Measurements from ENCODE around the gene ST3GAL3.
A peak's percentile ranks its signal among the peaks of the same experiment; 100 is the strongest.

Gene ST3GAL3

DNA sequence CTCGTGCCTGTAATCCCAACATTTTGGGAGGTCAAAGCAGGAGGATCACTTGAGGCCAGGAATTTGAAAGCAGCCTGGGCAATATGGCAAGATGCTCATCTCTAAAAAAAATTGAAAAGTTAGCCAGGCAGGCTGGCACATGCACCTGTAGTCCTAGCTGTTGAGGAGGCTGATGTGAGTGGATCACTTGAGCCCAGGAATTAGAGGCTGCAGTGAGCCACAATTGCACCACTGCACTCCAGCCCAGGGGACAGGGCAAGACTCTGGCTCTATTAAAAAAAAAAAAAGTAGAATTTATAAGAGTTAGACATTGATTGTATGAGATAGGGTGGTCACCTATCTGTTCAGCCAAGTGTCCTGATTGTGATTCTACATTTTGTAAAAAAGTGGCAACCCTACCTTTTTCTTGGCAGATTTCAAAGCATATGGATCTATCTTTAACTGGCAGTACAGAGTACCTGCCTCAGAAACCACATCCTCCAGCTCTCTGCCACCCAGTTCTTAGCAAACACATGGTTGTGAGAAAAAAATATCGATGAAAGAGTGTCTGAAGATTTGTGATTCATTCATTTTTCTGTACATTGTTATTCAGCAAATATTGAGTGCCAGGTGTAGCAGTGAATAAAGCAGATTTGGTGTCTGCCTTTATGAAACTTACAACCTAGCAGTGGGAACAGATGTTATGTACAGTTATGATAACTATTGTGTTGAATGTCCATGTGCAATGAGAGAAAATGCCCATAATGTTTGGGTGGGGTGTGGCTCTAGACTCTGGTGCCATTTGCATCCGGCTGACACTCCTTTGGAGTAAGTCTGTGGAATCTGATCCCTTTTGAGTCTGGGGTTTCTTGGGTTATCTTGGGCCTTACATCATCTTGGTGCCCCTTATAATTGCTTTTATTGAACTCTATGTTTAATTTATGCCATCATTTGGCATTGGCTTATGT, 82.5 kb downstream of the ST3GAL3 start:
- no peak for DNase-seq

DNA sequence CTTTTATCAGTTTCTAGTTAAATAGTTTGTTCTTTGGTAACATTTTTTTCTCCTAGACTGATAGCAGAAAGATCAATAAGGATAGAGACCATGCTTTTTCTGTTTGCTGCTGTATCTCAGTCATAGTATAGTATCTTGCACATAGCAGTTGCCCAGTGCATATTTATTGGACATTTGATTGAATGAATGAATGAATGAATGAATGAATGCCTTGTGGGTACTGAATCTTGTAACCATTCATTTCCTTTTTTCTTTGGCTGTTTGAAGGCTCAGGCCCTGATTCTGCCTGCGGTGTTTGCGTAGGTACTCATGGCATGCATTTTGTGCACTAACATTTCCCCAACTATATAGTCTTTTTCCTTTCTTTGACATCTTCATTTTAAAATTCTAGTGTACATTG, 83.9 kb downstream of the ST3GAL3 start:
- no peak for DNase-seq

DNA sequence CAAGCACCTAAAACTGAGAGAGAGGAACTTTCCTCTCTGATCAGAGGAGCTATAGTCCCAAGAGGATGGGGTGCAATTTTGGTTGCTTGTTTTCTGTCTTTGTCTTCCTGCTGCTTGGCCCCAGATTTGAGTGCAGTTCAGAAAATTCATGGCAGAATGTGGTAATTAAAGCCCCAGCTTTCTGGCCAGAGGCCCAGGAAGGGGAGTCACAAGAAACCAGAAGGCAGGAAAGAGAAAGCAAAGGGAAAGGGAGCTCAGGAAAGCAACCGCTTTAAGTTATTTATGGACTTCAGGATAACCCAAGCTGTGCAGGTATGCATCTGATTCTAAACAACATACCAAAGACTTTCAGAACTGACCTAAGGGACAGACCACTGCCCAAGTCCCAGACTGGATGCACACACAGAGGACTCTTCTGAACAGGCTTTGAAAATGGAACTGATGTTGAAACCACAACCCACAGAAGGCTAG, 88.8 kb downstream of the ST3GAL3 start:
- no peak for DNase-seq

DNA sequence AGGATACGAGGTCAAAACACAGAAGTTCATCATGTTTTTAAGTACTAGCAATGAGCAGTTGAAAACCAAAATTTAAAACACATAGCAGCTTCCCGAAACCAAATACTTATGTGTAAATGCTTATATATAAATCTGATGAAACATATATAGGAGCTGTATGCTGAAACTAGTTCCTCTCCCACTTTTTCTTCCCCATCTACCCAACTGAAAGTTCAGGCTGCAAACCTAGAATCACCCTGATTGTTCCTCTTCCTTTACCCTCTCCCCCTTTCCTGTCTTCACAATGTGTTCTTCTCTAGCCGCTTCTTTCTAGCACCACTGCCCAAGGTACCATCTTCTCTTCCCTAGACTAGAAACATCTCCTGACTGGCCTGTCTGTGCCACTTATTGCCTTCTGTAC, 90.6 kb downstream of the ST3GAL3 start:
- DNase-seq: peak; percentile 32

DNA sequence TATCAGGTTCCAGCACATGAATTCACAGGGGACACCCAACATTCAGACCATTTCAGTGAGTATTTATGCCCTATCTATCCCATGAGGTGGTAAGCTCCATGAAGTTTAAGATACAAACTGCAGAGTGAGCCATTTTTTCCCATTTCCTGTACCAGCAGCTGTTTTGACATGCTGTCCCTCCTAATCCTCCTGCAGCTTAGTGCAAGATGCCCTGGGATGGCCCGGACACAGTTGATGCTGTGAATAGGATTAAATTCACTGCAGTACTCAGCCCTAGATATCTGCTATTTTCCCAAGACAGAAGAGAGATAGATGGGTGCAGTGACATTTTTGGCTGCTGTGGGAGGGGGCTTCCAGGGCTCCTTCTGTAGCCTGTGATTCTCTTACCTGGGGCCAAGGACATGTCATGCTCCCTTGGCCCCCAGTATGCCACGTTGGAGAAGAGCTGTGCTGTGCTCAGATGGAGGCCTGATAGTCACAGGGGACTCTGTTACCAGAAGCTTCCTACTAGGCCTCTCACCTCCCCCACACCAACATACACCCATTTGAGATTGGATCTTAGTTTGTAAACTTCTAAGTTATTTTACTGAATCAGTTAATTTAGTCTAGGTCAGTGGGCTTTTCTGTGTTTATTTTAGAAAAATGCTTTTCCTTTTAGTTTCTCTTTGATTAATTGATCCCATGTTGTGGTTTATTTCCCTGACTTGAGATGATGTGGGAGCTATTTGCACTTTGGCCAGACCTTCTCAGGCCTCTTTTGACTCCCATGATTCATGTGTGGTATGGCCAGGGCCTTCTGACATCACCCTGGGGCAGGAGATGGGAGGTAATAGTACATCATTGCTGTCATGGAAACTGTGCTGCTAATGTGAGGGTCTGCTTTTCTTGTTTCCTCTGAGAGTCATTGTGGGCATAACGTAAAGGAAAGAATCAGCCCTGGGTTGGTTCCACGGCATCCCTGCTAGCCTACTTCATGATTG, 92.6 kb downstream of the ST3GAL3 start:
- peak; percentile 60 for DNase-seq

DNA sequence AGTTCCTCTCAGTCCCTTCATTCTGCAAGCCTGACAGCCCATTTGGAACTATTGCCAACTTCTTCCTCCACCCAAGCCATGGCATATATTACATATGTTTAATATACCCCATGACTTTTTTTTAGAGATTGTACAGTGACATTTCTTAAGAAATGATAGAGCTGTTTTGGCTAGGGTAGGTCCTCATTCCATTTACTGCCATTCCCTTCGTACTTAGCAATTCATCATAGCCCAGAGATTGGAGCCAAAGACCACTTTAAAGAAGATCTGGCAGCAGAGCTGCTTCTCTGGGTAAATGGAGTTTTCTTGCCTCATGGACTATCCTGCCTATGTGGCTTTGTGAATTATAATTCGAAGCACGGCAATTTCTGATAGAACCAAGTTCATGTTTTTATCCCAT, 93.4 kb downstream of the ST3GAL3 start:
- no peak for DNase-seq

DNA sequence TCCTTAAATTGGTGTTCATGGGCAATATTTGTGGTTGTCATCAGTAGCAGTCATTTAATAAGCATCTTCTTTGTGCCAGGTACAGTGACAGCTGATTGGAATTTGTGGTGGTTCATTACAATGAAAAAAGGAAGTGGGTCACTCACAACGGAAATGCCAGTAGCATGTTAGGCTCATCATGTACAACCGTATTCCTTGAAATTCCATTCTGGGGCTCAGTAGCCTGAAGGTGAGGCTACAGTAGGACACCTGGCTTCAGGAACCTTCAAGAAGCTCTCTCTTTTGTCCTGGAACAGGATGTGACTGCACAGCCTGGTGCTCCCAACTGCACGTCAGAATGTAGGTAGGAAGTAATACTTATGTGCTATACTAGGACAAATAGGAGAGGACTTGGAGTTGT, 93.9 kb downstream of the ST3GAL3 start:
- DNase-seq: no peak

DNA sequence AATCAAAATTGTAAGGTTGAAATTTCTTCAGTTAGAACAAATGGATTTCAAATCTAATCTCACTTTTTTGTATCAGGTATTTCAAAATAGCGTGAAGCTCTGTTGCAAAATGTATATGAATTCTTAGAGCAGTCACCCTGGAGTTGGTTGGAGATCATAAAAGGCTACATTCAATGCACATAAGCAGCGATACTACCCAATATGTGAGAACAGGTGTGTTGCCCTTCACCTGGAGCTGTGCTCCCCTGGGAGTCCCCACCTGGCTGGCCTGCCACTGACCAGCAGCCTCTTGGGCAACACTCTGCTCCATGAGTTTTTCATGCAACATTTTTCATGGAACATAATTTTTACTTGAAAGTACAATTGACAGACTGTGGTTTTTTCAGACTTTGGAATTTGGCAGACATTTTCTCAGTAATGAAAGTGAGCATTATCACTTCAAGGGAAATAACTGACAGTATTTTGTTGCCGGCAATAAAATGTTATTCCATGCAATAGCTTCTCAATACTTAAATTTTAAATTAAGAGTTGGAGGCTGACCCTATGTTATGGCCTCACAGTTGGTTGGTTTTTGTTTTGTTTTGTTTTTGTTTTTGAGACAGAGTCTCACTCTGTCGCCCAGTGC, 95.1 kb downstream of the ST3GAL3 start:
- DNase-seq: no peak

DNA sequence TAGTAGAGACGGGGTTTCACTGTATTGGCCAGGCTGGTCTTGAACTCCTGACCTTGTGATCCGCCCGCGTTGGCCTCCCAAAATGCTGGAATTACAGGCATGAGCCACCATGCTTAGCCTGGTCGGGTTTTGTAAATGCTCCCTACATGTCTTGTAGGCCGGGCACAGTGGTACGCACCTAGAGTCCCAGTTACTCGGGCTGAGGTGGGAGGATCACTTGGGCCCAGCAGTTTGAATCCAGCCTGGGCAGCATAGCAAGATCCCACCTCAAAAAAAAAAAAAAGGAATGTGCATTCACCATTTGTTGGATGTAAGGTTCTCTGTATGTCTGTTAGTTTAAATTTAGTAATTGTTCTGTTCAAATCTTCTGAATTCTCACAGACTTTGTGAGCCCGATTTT, 95.8 kb downstream of the ST3GAL3 start:
- no peak for DNase-seq

DNA sequence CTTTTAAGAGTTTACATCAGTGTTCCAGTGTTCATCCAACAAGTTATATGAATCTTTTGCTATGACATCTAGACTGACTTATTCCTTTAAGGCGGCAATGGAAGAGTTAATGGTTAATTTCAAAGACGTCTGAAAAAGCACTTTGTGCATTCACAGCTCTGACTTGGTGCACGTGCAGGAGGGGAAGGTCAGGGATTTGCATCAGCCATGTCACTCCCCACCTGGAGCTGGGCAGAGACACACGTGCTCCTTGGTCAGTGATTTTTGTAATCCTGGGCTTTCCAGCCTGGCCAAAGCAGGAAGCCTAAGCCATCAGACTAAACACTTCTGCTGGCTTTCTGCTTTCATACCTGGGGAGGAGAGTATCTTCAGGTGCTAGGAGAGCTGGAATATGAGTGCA, 96.3 kb downstream of the ST3GAL3 start:
- DNase-seq: no peak

DNA sequence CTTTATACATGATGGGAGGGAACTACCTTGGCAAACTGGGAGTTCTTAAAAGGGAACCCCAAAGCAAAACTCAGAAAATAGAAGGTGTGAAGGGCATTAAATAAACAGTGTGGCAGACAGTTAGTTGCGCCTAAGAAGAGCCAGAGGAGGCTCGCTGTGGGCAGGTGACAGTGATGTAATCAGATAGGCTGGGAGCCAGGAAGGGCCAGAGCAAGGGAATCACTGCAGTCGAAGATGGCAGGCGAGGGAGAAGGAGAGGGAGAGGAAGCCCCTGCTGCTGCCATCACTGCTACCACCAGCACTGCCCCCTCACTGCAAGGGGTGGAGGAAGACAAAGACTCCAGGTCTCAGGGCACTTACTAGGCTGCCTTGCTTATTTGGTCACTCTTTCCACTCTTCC, 97.2 kb downstream of the ST3GAL3 start:
- DNase-seq: no peak

DNA sequence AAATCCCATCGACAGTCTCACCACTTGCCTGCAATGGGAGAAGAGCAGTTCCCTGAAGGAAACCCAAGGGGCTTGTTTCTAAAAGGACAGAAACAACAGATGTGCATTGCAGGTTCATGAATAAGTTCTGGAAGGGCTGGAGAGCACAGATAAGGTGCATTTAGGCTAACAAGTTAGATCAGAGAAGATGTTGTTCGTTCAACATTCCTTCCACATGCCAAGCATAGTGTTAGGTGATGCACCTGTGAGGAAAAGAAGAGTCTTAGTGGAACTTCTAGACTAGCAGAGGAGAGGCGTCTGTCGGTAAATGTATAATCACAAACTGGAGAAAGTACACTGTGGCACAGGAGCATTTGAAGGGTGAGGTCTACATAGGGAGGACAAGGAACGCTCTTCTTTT, 98.0 kb downstream of the ST3GAL3 start:
- DNase-seq: no peak

DNA sequence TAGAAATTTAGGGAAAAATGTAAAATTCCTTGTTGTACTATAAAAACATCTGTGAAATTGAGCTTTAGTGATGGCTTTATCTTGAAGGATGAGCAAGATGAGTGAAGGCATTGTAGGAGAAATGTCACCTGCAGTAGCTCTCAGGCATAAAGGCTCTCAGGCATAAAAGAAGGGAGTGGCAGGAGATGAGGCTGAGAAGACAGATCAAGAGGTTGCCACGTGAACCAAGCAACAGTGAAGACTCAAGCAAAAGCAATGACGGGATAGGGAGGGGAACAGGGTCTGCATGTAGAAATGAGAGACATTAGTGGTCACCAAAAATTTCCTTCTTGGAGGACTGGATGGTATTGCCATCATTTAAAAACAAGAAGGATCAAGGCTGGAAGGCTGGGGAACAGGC, 98.8 kb downstream of the ST3GAL3 start:
- no peak for DNase-seq

DNA sequence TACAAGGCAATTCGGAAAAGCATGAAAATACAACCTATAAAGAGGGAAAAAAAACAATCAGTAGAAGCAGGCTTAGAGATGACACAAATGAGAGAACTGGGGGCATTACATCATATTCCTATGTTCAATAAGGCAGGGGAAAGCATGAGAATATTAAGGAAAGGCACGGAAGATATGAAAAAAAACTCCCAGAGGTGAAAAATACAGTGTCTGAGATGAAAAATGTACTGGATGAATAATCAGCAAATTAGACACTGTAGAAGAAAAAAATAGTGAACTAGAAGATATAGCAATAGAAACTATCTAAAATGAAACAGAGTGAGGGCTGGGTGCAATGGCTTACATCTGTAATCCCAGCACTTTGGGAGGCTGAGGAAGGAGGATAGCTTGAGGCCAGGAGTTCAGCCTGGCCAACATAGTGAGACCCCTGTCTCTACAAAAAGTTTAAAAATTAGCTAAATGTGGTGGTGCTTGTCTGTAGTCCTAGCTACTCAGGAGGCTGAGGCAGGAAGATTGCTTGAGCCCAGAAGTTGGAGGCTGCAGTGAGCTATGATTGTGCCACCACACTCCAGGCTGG, 101.8 kb downstream of the ST3GAL3 start:
- DNase-seq: no peak

DNA sequence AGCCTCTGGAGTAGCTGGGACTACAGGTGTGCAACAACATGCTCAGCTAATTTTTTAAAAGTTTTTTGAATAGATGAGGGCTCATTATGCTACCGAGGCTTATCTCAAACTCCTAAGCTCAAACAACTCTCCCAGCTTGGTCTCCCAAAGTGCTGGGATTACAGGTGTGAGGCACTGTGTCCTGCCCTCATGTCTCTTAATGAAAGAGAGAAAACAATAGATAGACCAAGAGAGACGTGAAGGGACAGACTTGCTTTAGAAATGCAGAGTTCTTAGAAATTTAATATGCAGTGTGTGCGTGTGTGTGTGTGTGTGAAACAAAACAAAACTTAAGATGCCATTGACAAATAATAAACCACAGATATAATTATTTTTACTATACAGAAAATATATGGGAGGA, 105.2 kb downstream of the ST3GAL3 start:
- no peak for DNase-seq

DNA sequence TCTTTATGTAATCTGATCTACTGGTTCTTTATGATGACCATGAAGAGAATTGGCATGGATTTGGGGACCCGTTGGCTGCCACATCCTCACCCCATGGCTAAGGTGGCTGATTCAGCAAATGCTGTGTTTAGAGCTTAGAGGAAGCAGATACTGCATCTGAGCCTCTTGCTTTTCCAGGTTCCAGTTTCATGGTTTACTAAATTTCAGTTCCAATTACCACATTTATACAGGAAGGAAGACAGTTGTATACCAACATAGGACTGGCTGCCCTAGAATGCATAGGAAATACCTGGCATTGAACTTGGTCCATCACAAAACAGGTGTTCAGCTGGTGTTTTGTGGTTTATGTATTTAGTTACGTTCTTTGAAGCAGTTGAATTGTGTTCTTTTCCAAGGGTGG, 107.1 kb downstream of the ST3GAL3 start:
- DNase-seq: peak; percentile 70

DNA sequence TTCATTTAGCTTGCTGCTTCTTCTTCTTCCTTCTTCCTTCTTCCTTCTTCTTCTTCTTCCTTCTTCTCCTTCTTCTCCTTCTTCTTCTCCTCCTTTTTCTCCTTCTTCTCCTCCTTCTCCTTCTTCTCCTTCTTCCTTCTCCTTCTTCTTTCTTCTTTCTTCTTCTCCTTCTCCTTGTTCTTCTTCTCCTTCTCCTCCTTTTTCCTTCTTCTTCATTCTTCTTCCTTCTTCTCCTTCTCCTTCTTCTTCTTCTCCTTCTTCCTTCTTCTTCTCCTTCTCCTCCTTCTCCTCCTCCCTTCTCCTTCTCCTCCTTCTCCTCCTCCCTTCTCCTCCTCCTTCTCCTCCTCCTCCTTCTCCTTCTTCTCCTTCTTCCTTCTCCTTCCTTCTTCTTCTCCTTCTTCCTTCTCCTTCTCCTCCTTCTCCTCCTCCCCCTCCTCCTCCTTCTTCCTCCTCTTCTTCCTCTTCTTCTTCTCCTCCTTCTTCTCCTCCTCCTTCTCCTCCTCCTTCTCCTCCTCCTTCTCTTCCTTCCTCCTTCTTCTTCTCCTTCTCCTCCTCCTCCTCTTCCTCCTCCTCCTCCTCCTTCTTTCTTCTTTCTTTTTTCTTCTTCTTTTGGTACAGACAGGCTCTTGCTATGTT, 110.1 kb downstream of the ST3GAL3 start:
- DNase-seq: no peak

DNA sequence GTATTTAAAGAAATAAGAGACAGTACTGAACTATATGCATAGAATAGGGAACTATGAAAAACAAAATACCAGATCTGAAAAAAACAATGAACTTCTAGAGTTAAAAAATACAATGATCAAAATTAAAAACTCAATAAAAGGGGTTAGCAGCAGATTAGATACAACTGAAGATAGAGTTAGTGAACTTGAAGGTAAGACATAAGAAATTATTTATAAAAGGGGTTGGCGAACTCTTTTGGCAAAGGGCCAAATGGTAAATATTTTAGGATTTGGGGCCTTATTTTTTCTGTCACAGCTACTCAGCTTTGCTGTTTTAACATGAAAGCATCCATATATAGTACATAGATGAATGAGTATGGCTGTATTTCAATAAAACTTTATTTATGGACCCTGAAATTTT, 111.4 kb downstream of the ST3GAL3 start:
- DNase-seq: no peak

DNA sequence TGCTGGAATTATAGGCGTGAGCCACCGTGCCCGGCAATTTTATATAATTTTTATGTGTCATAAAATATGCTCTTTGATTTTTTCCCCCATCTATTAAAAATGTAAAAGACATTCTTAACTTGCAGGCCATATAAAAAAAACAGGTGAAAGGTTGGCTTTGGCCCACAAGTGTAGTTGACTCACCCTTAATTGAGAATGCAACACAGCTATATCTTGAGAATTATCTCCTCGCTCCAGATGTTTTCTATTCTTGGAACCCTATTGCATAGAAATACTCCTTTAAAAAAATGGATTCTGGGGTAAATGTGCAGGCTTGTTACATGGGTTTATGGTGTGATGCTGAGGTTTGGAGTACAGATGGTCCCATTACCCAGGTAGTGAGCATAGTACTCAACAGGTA, 112.0 kb downstream of the ST3GAL3 start:
- DNase-seq: no peak

DNA sequence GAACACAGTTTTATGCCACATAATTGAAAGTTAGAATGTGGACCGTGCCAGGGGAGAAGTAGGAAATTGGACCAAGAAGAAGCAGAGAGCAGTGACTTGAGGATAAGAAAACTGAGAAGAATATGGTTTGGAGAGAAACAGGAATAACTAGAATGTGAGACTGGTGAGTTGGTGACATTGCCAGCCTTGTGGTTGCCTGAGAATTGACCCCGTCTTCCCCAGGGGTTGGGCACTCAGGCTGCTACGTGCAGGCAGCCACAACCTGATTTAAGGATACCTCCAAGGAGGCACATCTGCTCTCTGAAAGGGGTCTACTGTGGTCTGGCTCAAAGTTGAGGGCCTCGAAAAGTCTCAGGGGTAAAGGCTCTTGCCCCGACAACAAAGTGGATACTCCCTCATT, 114.1 kb downstream of the ST3GAL3 start:
- no peak for DNase-seq

DNA sequence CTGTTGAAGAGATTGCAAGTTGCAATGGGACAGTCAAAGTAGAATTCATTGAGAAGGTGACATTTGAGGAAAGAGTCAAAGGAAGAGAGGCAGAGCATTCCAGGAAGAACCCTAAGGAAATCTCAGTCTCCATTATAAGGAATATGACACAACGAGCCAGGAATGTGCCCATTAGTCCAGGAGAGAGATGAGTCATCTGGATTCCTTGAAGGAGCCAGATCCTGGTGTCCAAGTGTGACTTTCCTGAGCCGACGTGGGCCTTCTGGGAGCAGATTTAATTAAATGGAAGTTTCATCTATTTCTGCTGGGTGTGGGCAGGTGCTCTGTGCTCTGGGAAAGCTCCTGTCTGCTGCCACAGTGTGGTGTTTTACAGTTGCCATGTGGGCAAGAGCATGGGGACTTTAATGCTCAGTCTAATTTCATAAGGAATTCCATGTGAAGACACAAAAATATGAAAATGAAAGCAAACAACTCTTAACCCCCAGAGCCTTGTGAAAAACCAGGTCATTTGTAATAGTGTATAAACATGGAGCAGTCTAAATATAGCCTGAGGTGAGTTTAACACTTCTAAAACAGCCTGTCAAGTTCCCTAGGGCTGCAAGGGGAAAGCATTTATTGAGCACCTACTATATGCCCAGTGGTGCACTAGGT, 114.8 kb downstream of the ST3GAL3 start:
- DNase-seq: no peak

DNA sequence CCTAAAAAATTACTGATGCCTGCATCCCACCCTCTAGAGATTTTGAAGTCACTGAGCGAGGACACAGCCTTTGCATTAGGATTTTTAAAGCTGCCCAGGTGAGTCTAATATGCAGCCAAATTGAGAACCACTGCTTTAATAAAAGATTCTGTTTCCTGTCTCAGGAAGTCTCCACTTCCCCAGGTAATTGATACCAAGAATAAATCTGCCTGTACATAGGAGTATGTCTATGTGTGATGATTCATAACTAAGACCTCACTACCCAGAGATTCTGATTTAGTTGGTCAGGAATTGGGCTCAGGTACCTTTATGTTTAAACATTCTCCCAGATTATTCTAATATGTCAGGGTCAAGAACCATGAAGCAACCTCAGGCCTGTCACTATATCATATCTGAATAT, 117.5 kb downstream of the ST3GAL3 start:
- no peak for DNase-seq

Measured in inflammatory macrophage treated with lipopolysaccharide for 4 hours (primary cell).